Measurements from ENCODE around the gene MAD2L1BP. TPM values are rescaled to one million over a fixed set of nuclear protein-coding genes. Genes with fewer than 3 reads are reported as not detected.

The MAD2L1BP gene
- total RNA-seq, 1 experiment from 2014 or later, result 36.6 TPM

- Histone ChIP-seq H3K4me1 (ENCODE audit: control insufficient read depth in 1 of 2, insufficient read depth in 2 of 2, low read length in 2 of 2) (peaks cover 10 to 14% of the 10 kb centered on the region in 2 experiments), H3K79me2 (ENCODE audit: insufficient read depth, low read length) (peaks cover 24% of the 10 kb centered on the region), H3K9me2 (ENCODE audit: insufficient read depth) (no peaks in the 10 kb centered on the region), H4K20me1 (ENCODE audit: insufficient read depth) (no peaks in the 10 kb centered on the region), H3K27me3 (ENCODE audit: insufficient read depth, low read length) (no peaks in the 10 kb centered on the region), H3K27ac (ENCODE audit: low read depth, low read length) (no peak overlapping the region), H3K4me2 (ENCODE audit: low read length) (no peak overlapping the region), H3K36me3 (ENCODE audit: control insufficient read depth in 1 of 2, insufficient read depth in 2 of 2, low read length in 2 of 2) (peaks cover 26 to 56% of the 10 kb centered on the region in 2 experiments; a peak in 3 of 4 replicates), H3K9me3 (ENCODE audit: control insufficient read depth in 1 of 2, insufficient read depth in 1 of 2, low read depth in 1 of 2, low read length in 2 of 2) (no peaks in the 10 kb centered on the region), H2AFZ (ENCODE audit: low read depth, low read length, poor library complexity, severe bottlenecking) (no peak overlapping the region), H3K9ac (ENCODE audit: low read length) (no peak overlapping the region), H3K4me3 (replicated peaks in 1 of 2; ENCODE audit: low read depth in 1 of 2, low read length in 2 of 2) (no peak overlapping the region)
- no TSS peak for BruUV-seq (replicated peaks)
- intact Hi-C loops (cut with micrococcal nuclease), result no loop called here
- CTCF ChIA-PET, result no interaction called here
- no peak for DNase-seq (ENCODE audit: low read depth, low spot score)
- POLR2A ChIA-PET, result no interaction called here
- RAD21 ChIA-PET (ENCODE audit: low non-redundant PET in 1 of 2, low total read pairs in 2 of 2, uncharacterized antibody in 2 of 2, unreplicated experiment in 2 of 2), result no interaction called here
- TF ChIP-seq ZFX (IDR thresholded peaks at IDR 0.05) (no peak), POLR2AphosphoS5 (IDR thresholded peaks at IDR 0.05; ENCODE audit: low read depth, low read length) (peak; percentile 38; the same call in 1 of the 2 replicates)
- ATAC-seq, result no peak
These were observed 11.5 kb upstream of the MAD2L1BP start for GRCh38 chr6:43623880-43624785.

- no peaks in the 10 kb centered on the region for H3K9me3 ChIP-seq (ENCODE audit: control insufficient read depth in 1 of 2, insufficient read depth in 1 of 2, low read depth in 1 of 2, low read length in 2 of 2)
- ChIA-PET CTCF (no interaction called here), POLR2A (no interaction called here), RAD21 (ENCODE audit: low non-redundant PET in 1 of 2, low total read pairs in 2 of 2, uncharacterized antibody in 2 of 2, unreplicated experiment in 2 of 2) (no interaction called here)
- intact Hi-C loops (cut with micrococcal nuclease), result loop anchor here (5.0 kb wide), 1 partner anchor 147 kb away; the partner anchor contains the start of gene VEGFA
- peaks cover 24% of the 10 kb centered on the region for H3K79me2 ChIP-seq (ENCODE audit: insufficient read depth, low read length)
- H3K36me3 ChIP-seq (ENCODE audit: control insufficient read depth in 1 of 2, insufficient read depth in 2 of 2, low read length in 2 of 2), result peaks cover 25 to 51% of the 10 kb centered on the region in 2 experiments; a peak in 3 of 4 replicates
- no TSS peak for BruUV-seq (replicated peaks)
- H3K27ac ChIP-seq (ENCODE audit: low read depth, low read length), result no peak overlapping the region
- no peak for ATAC-seq
- no peaks in the 10 kb centered on the region for H3K9me2 ChIP-seq (ENCODE audit: insufficient read depth)
- no peaks in the 10 kb centered on the region for H4K20me1 ChIP-seq (ENCODE audit: insufficient read depth)
- no peak overlapping the region for H3K4me2 ChIP-seq (ENCODE audit: low read length)
- TF ChIP-seq SIN3A (IDR thresholded peaks at IDR 0.05; ENCODE audit: low read depth) (no peak), ZFX (IDR thresholded peaks at IDR 0.05) (no peak), POLR2AphosphoS5 (IDR thresholded peaks at IDR 0.05; ENCODE audit: low read depth, low read length) (no peak; the same call in 1 of the 2 replicates), CTCF (IDR thresholded peaks at IDR 0.05 in 2 of 3, conservative IDR thresholded peaks at IDR 0.05 in 1 of 3; ENCODE audit: borderline replicate concordance in 1 of 3, insufficient read depth in 1 of 3, low read depth in 2 of 3, low read length in 2 of 3) (no peak), TCF7L2 (IDR thresholded peaks at IDR 0.05; ENCODE audit: borderline replicate concordance, extremely low read depth, insufficient read depth, insufficient read length) (no peak), EGR1 (IDR thresholded peaks at IDR 0.05; ENCODE audit: low read depth) (no peak), ATF3 (IDR thresholded peaks at IDR 0.05) (no peak), ELF1 (IDR thresholded peaks at IDR 0.05; ENCODE audit: borderline replicate concordance, low read depth) (no peak), RAD21 (IDR thresholded peaks at IDR 0.05; ENCODE audit: low read depth) (no peak)
- no peak for DNase-seq (ENCODE audit: low read depth, low spot score)
- H3K9ac ChIP-seq (ENCODE audit: low read length), result no peak overlapping the region
- H3K27me3 ChIP-seq (ENCODE audit: insufficient read depth, low read length), result no peaks in the 10 kb centered on the region
- peaks cover 10 to 19% of the 10 kb centered on the region in 2 experiments for H3K4me1 ChIP-seq (ENCODE audit: control insufficient read depth in 1 of 2, insufficient read depth in 2 of 2, low read length in 2 of 2)
- H2AFZ ChIP-seq (ENCODE audit: low read depth, low read length, poor library complexity, severe bottlenecking), result no peak overlapping the region
- no peak overlapping the region for H3K4me3 ChIP-seq (replicated peaks in 1 of 2; ENCODE audit: low read depth in 1 of 2, low read length in 2 of 2)
These were observed 10.8 kb upstream of the MAD2L1BP start for GRCh38 chr6:43624786-43625288.
